TTC549 (cell line): ENCODE data around the gene CCK.

Experiments used
- FAIRE-seq: peaks from 2 replicates; lab custom pipeline; 2012; peaks lifted over from hg19 to GRCh38; lab: Jason Lieb, UNC

Gene CCK

DNA sequence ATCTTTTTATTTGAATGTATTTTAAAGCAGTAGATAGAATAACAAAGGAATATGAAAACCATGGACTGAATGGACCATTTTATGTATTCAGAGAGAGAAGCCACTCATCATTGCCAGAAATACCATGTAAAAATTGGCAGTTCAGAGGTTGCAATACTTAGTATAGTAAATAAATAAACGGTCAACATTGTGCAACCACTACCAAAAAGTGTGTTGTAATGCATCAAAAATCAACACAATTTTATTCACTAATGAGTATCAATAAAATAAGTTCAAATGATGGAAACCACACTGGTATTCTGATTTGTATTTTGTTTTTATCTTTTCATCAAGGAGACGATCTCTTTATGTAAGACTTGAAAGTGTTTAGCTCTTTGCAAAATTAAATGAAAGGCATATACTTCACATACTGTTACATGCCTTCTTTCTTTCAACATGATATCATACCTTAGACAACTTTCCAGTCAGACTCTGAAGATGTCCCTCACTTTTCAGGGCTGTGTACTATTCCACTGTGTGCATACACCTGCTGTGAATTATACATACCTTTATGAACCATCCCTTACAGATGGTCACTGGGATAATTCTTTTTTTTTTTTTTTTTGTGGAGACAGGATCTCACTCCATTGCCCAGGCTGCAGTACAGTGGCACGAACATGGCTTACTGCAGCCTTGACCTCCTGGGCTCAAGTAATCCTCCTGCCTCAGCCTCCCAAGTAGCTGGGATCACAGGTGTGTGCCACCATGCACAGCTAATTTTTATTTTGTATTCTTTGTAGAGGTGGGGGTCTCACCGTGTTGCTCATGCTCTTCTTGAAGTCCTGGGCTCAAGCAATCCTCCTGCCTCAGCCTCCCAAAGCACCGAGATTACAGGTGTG, 40.3 kb downstream of the CCK start:
- FAIRE-seq, result no peak

GRCh38 chr3:42224658-42225421, 41.1 kb downstream of the CCK start:
- no peak for FAIRE-seq

DNA sequence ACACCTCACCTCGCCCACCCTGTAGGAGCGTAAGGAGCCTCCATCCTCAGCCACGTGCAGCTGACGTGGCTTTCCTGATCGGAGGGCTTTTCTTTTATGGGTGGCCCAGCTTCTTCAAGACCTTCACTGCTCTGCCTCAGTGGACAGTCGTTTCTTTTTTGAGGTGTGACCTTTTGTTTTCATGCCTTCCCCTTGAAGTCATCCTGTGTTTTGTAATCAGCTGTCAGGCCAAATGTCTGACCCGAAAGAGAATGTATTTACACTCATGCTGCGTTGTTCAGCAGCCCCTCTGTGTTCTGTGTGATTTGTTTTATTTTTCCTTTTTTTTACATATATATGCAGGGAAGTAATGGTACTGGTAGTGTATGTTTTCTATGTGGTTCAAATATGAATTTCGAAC, 41.8 kb downstream of the CCK start:
- no peak for FAIRE-seq

DNA sequence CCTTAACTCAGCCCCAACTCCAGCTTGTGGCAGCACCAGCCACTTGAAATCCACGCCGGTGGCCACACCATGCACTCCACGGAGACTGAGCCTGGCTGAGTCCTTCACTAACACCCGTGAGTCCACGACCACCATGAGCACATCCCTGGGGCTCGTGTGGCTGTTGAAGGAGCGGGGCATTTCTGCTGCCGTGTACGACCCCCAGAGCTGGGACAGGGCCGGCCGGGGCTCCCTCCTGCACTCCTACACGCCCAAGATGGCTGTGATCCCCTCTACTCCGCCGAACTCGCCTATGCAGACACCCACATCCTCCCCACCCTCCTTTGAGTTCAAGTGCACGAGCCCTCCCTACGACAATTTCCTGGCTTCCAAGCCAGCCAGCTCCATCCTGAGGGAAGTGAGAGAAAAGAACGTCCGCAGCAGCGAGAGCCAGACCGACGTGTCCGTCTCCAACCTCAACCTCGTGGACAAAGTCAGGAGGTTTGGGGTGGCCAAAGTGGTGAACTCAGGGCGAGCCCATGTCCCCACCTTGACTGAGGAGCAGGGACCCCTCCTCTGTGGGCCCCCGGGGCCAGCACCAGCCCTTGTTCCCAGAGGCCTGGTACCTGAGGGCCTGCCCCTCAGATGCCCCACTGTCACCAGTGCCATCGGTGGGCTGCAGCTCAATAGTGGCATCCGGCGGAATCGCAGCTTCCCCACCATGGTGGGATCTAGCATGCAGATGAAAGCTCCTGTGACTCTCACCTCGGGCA, 42.9 kb downstream of the CCK start:
- no peak for FAIRE-seq

DNA sequence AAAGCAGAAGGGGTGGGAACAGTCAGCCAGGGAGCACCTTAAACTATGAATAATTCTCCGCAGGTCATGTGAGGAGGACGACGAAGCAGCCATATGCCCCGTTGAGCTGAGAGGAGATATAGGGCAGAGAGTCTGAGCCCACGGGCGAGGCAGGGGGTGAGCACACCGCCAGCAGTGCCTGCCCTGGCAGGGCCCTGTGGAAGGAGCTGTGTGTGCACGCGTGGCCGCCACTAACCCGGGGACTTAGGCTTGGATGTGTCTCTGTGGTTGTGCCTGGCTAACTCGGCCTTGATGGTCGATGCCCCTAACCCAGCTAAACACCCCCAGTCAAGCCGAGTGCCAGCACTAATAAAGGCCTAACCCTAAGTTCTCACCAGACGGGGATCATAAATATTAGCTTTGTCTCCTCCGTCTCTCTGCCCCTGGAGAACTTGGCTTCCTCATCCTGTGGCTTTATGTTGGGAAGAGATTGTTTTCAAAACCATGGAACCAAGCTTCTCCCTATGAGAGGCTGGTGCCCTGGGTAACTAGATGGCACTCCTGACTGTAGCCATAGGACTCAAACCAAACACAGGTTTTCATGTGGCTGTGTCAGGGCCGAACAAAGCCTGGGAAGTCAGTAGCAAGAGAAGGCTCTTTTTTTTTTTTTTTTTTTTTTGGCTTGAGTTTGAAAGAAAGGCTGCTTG, 45.4 kb downstream of the CCK start:
- FAIRE-seq, result no peak

GRCh38 chr3:42216931-42217333, 49.1 kb downstream of the CCK start:
- no peak for FAIRE-seq

- FAIRE-seq, result no peak
Observed at GRCh38 chr3:42216302-42216701, 49.7 kb downstream of the CCK start.

- FAIRE-seq, result no peak
Observed at GRCh38 chr3:42214565-42215283, 51.3 kb downstream of the CCK start.

DNA sequence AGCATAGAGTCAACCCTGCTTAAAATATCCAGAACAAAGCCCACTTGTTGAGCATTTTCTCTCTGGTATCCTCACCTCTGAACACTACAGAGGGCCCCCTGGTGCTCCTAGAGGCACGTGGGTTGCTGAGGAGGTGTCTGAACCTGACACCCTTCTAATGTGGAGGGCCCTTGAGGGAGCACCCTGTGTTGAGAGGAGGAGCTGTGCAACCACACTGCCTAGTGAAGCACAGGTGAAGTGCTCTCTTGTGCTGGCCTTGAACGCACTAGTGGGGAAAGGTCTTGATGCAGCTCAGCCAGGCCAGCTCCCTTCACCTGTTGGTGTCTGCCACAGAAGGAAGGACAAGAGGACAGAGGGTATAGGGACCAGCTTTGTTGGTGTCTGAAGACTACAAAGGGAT, 51.9 kb downstream of the CCK start:
- FAIRE-seq, result no peak

GRCh38 chr3:42213417-42213816, 52.6 kb downstream of the CCK start:
- no peak for FAIRE-seq

GRCh38 chr3:42210726-42211125, 55.3 kb downstream of the CCK start:
- no peak for FAIRE-seq

DNA sequence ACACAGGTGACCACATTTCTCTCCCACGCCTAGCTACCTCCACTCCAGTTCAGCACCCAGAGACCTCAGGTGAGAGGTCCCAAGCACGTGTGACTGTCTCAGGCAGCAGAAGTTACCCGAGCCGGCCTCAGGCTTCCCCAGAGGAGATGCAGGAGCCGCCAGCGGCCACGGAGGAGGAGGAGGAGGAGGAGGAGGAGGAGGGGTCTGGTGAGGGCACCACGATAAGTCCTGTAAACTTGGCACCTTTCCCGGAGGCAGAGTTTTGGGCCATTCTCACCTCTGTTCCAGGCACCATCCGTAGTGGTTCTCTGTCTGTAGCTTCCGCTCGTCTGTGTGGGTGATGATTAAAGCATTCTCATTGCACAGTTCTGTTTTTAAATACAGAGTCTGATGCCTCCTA, 56.1 kb downstream of the CCK start:
- no peak for FAIRE-seq
